Endothelial cell of umbilical vein (primary cell): ENCODE data around the gene TNFRSF19. TPM values are rescaled to one million over a fixed set of nuclear protein-coding genes. Genes with fewer than 3 reads are reported as not detected.
"Not testable (repeated sequence)": the region's sequence is repeated elsewhere in the genome, so short reads cannot be mapped to it uniquely, and the experiment has no call there.

Experiments used
- BruUV-seq: library from RNA; stranded (reverse); fragments of 400-500 nt; replicated peaks from 2 replicates; lab custom pipeline; 2021; lab: Mats Ljungman, UMichigan
- CTCF ChIA-PET: fragments of 300-600, 350-600 bp; sonication (Branson Sonifier 250); formaldehyde crosslinking; loops from one replicate; lab custom pipeline; 2021; ENCODE audit warnings: antibody characterized with exemption, inconsistent platforms; lab: Charles Lee
- POLR2A ChIA-PET: fragments of 300-600, 350-600 bp; sonication (Branson Sonifier 250); formaldehyde crosslinking; loops from one replicate; lab custom pipeline; 2021; ENCODE audit warnings: antibody characterized with exemption, inconsistent platforms; lab: Charles Lee
- DNase-seq: peaks from one replicate; pipeline ENCODE4 v3.0.0-alpha.2; 2011; ENCODE audit warnings: low read depth, low spot score
- FAIRE-seq: peaks from 2 replicates; lab custom pipeline; 2011; peaks lifted over from hg19 to GRCh38; lab: Jason Lieb, UNC
- H2AFZ ChIP-seq: 2 replicates; pipeline ENCODE4 v1.6.0; 2012; ENCODE audit warnings: low read depth, low read length, control low read depth, inconsistent platforms
- H3K27ac ChIP-seq: 2 replicates; pipeline ENCODE4 v1.5.1; 2011; ENCODE audit warnings: low read depth, mild to moderate bottlenecking, control low read depth, low read length, moderate library complexity; ENCODE audit not compliant: insufficient read depth
- H3K27me3 ChIP-seq, 2 experiments: 2 replicates each; pipeline versions ENCODE4 v1.6.0 to v1.6.1; 2011; ENCODE audit warnings: low read length in 2 of 2, mixed read lengths in 1 of 2; ENCODE audit not compliant: control insufficient read depth in 2 of 2, insufficient read depth in 2 of 2
- H3K36me3 ChIP-seq, 2 experiments: 2 replicates in 1 of 2; 3 replicates in 1 of 2; pipeline ENCODE4 v1.5.1; 2011; ENCODE audit warnings: low read length in 2 of 2, mild to moderate bottlenecking in 1 of 2, moderate library complexity in 1 of 2; ENCODE audit not compliant: control insufficient read depth in 2 of 2, insufficient read depth in 2 of 2; ENCODE audit errors: extremely low read depth in 1 of 2
- H3K4me1 ChIP-seq: 3 replicates; pipeline ENCODE4 v1.5.1; 2011; ENCODE audit warnings: mild to moderate bottlenecking, low read length; ENCODE audit not compliant: control insufficient read depth, insufficient read depth; ENCODE audit errors: extremely low read depth
- H3K4me2 ChIP-seq: 2 replicates; pipeline ENCODE4 v1.6.1; 2011; ENCODE audit warnings: low read length, control low read depth, mixed read lengths; ENCODE audit not compliant: insufficient read depth
- H3K4me3 ChIP-seq, 3 experiments: fragments of 200-600 bp in 1 of 3; sonication (generic), shearing (Covaris generic) in 1 of 3; replicated peaks in 1 of 3; 2 replicates each; pipeline ENCODE4 v1.5.1; 2011 to 2016; ENCODE audit warnings: control low read depth in 3 of 3, low read length in 3 of 3, mild to moderate bottlenecking in 2 of 3, inconsistent platforms in 1 of 3, low read depth in 1 of 3, moderate library complexity in 1 of 3; ENCODE audit not compliant: insufficient read depth in 1 of 3
- H3K79me2 ChIP-seq: 2 replicates; pipeline ENCODE4 v1.6.0; 2012; ENCODE audit warnings: low read length, inconsistent platforms; ENCODE audit not compliant: control insufficient read depth, insufficient read depth
- H3K9ac ChIP-seq: replicated peaks from 2 replicates; pipeline ENCODE3; 2011; ENCODE audit warnings: low read length, control low read depth; ENCODE audit not compliant: insufficient read depth; ENCODE audit errors: extremely low read depth
- H3K9me1 ChIP-seq: replicated peaks from 3 replicates; pipeline ENCODE4 v1.6.0; 2011; ENCODE audit warnings: mild to moderate bottlenecking, low read length; ENCODE audit not compliant: control insufficient read depth, insufficient read depth; ENCODE audit errors: extremely low read depth
- H3K9me3 ChIP-seq: replicated peaks from 2 replicates; pipeline ENCODE4 v1.5.1; 2012; ENCODE audit warnings: low read length, inconsistent platforms; ENCODE audit not compliant: control insufficient read depth, insufficient read depth
- H4K20me1 ChIP-seq: replicated peaks from 2 replicates; pipeline ENCODE3; 2011; ENCODE audit warnings: mild to moderate bottlenecking, low read length; ENCODE audit not compliant: control insufficient read depth, insufficient read depth; ENCODE audit errors: extremely low read depth
- FOS ChIP-seq: IDR thresholded peaks from 2 replicates; pipeline ENCODE4 v1.6.1; 2011; ENCODE audit warnings: mild to moderate bottlenecking, low read length, moderate library complexity, borderline replicate concordance; ENCODE audit not compliant: insufficient read depth
- GATA2 ChIP-seq: IDR thresholded peaks from 2 replicates; pipeline ENCODE4 v1.7.0; 2011; ENCODE audit warnings: low read depth, mild to moderate bottlenecking, moderate library complexity, mixed read lengths, low read length; ENCODE audit not compliant: insufficient read length, insufficient read depth
- POLR2A ChIP-seq: IDR thresholded peaks from 2 replicates; pipeline ENCODE4 v1.6.1; 2012; ENCODE audit warnings: low read depth, mild to moderate bottlenecking, control low read depth, low read length
- POLR2AphosphoS5 ChIP-seq: IDR thresholded peaks from 2 replicates; pipeline ENCODE4 v1.6.1; 2012; ENCODE audit warnings: low read depth, mild to moderate bottlenecking, control low read depth, low read length, moderate library complexity; ENCODE audit not compliant: insufficient read depth
- dilution Hi-C: fragments of 300-500 bp; cut with MboI; formaldehyde crosslinking; loops from one replicate; pipeline ENCODE4 v1.15.0; 2019; ENCODE audit warnings: low sequenced_read_pairs; ENCODE audit not compliant: extremely low pct_ligation_motif_present
- intact Hi-C: fragments of 100-400 bp; cut with micrococcal nuclease; formaldehyde crosslinking; loops from one replicate; pipeline ENCODE4 v1.10.0; 2022
- polyA plus RNA-seq, 4 experiments: library from polyadenylated mRNA; depleted of rRNA in 3 of 4; stranded (reverse) in 3 of 4; unstranded in 1 of 4; fragments of >200 nt; gene quantifications; 2 replicates each; pipeline versions ENCODE4 v1.2.1 to v1.2.3, GENCODE V29; 2011 to 2012; ENCODE audit warnings: missing spikeins in 1 of 4
- total RNA-seq: library from RNA; stranded (reverse); gene quantifications from 2 replicates; pipeline ENCODE4 v1.2.3, GENCODE V29; 2021

TNFRSF19 gene
- total and polyA plus RNA-seq, 2 donors (not counting 3 experiments of a cell fraction or from before 2014, with no cell fraction given) = 0.23 to 0.29 TPM

GRCh38 chr13:23677679-23678288 is 107.6 kb downstream of the TNFRSF19 start:
- H4K20me1 ChIP-seq, H3K9me1 ChIP-seq, H3K4me2 ChIP-seq, H3K27me3 ChIP-seq, dilution Hi-C loops, H3K27ac ChIP-seq, FAIRE-seq, H3K9ac ChIP-seq, BruUV-seq, intact Hi-C loops, H3K9me3 ChIP-seq, H2AFZ ChIP-seq, H3K4me1 ChIP-seq, DNase-seq, H3K4me3 ChIP-seq, POLR2A ChIA-PET, H3K79me2 ChIP-seq, H3K36me3 ChIP-seq: not testable (repeated sequence)
- CTCF ChIA-PET = interaction anchor here (1.1 kb wide), 1 partner anchor 69 kb away, joined by 6 read pairs; no protein-coding TSS in a partner anchor

- no peak overlapping the region for H3K4me3 ChIP-seq
- no peaks in the 10 kb centered on the region for H3K4me1 ChIP-seq
- no peaks in the 10 kb centered on the region for H3K27me3 ChIP-seq
- H3K36me3 ChIP-seq = no peaks in the 10 kb centered on the region
- BruUV-seq = no TSS peak
- H3K4me2 ChIP-seq = no peak overlapping the region
- ChIA-PET CTCF (interaction anchor here (1.0 kb wide), 1 partner anchor 9 kb away, joined by 4 read pairs; no protein-coding TSS in a partner anchor), POLR2A (no interaction called here)
- no peak overlapping the region for H3K27ac ChIP-seq
- no peaks in the 10 kb centered on the region for H3K79me2 ChIP-seq
- dilution Hi-C loops (no loop called here), intact Hi-C loops (no loop called here)
- no peaks in the 10 kb centered on the region for H4K20me1 ChIP-seq
- DNase-seq = no peak
- H3K9me3 ChIP-seq = no peaks in the 10 kb centered on the region
- H3K9me1 ChIP-seq = no peaks in the 10 kb centered on the region
- H2AFZ ChIP-seq = no peak overlapping the region
- TF ChIP-seq GATA2 = no peak
- TF ChIP-seq POLR2A = no peak
- no peak for TF ChIP-seq FOS
- TF ChIP-seq POLR2AphosphoS5 = no peak
- FAIRE-seq = no peak
- H3K9ac ChIP-seq = no peak overlapping the region
Measured at GRCh38 chr13:23678795-23679194, 108.6 kb downstream of the TNFRSF19 start.
